K562 (cell line): ENCODE results near the gene DAD1. TPM values are rescaled to one million over a fixed set of nuclear protein-coding genes. Genes with fewer than 3 reads are reported as not detected.

Experiments
- ATAC-seq: fragments of 200-7000 bp; cut with Tn5 transposase; 3 replicates; pipeline ENCODE4 v1.9.1; 2020; ENCODE audit warnings: moderate library complexity
- BruUV-seq: library from RNA; stranded (reverse); fragments of 400-500 nt; replicated peaks from 2 replicates; lab custom pipeline; 2021; lab: Mats Ljungman, UMichigan
- CTCF ChIA-PET: fragments of 300-600 bp; formaldehyde crosslinking; extraction: SDS; loops from one replicate; lab custom pipeline; 2021; ENCODE audit warnings: low intra/inter-chr PET ratio; lab: Yijun Ruan, JAX
- POLR2A ChIA-PET: fragments of 300-600, 350-650 bp; sonication (Branson Sonifier 250); formaldehyde crosslinking; extraction: SDS; loops from one replicate; lab custom pipeline; 2021; ENCODE audit warnings: antibody characterized with exemption, inconsistent platforms; lab: Yijun Ruan, JAX
- DNase-seq, 4 experiments: peaks; one replicate each; pipeline versions ENCODE4 v3.0.0 to v3.0.0-alpha.2; 2011 to 2018; ENCODE audit warnings: low spot score in 3 of 4, mixed read lengths in 3 of 4; ENCODE audit errors: extremely low read depth in 1 of 4
- FAIRE-seq: peaks from 2 replicates; lab custom pipeline; 2011; peaks lifted over from hg19 to GRCh38; lab: Jason Lieb, UNC
- H2AFZ ChIP-seq: 2 replicates; pipeline ENCODE4 v1.6.0; 2011; ENCODE audit warnings: low read depth, low read length, control low read depth, inconsistent platforms
- H3K27ac ChIP-seq: fragments of 200-600 bp; 3 replicates; pipeline ENCODE4 v1.8.0; 2011; ENCODE audit warnings: low read depth, mild to moderate bottlenecking, control low read depth, inconsistent platforms, low read length, moderate library complexity, mixed read lengths; ENCODE audit errors: extremely low read depth
- H3K27me3 ChIP-seq, 2 experiments: fragments of 300-600 bp in 1 of 2; 2 replicates in 1 of 2; 3 replicates in 1 of 2; pipeline versions ENCODE4 v1.6.0 to v1.8.0; 2011; ENCODE audit warnings: inconsistent platforms in 2 of 2, low read length in 2 of 2, mild to moderate bottlenecking in 1 of 2, mixed read lengths in 1 of 2, moderate library complexity in 1 of 2; ENCODE audit not compliant: control insufficient read depth in 2 of 2, insufficient read depth in 2 of 2
- H3K36me3 ChIP-seq: fragments of 300-600 bp; 3 replicates; pipeline ENCODE4 v1.8.0; 2011; ENCODE audit warnings: mild to moderate bottlenecking, low read length, inconsistent platforms; ENCODE audit not compliant: control insufficient read depth, insufficient read depth
- H3K4me1 ChIP-seq, 2 experiments: fragments of 200-600 bp in 1 of 2; replicated peaks in 1 of 2; 2 replicates in 1 of 2; 3 replicates in 1 of 2; pipeline versions ENCODE4 v1.5.1 to v1.8.0; 2011; ENCODE audit warnings: inconsistent platforms in 2 of 2, low read length in 2 of 2, mild to moderate bottlenecking in 1 of 2, mixed read lengths in 1 of 2, moderate library complexity in 1 of 2; ENCODE audit not compliant: control insufficient read depth in 2 of 2, insufficient read depth in 2 of 2
- H3K4me2 ChIP-seq: 2 replicates; pipeline ENCODE4 v1.6.1; 2011; ENCODE audit warnings: low read length, control low read depth, inconsistent platforms, mixed read lengths; ENCODE audit not compliant: insufficient read depth
- H3K4me3 ChIP-seq: fragments of 200-600 bp; sonication (generic), shearing (Covaris generic); 2 replicates; pipeline ENCODE4 v1.5.1; 2016; ENCODE audit warnings: control low read depth, inconsistent platforms
- H3K79me2 ChIP-seq: fragments of 200-600 bp; 3 replicates; pipeline ENCODE4 v1.8.0; 2011; ENCODE audit warnings: low read length, inconsistent platforms; ENCODE audit not compliant: control insufficient read depth, insufficient read depth
- H3K9ac ChIP-seq, 2 experiments: 2 replicates each; pipeline versions ENCODE4 v1.6.0 to v1.6.1; 2011; ENCODE audit warnings: low read depth in 2 of 2, low read length in 2 of 2, control low read depth in 1 of 2, inconsistent platforms in 1 of 2, mild to moderate bottlenecking in 1 of 2, mixed read lengths in 1 of 2; ENCODE audit not compliant: insufficient read depth in 1 of 2
- H3K9me1 ChIP-seq: one replicate; pipeline ENCODE4 v1.6.0; 2011; ENCODE audit warnings: inconsistent platforms, mild to moderate bottlenecking, low read length, moderate library complexity; ENCODE audit not compliant: control insufficient read depth, insufficient read depth
- H3K9me3 ChIP-seq: replicated peaks from 2 replicates; pipeline ENCODE4 v1.5.1; 2011; ENCODE audit warnings: low read depth, low read length, inconsistent platforms; ENCODE audit not compliant: control insufficient read depth, insufficient read depth
- H4K20me1 ChIP-seq: replicated peaks from 2 replicates; pipeline ENCODE4 v1.6.1; 2011; ENCODE audit warnings: low read length, inconsistent platforms, mixed read lengths; ENCODE audit not compliant: control insufficient read depth, insufficient read depth
- ARID2 ChIP-seq: fragments of 450-650 bp; IDR thresholded peaks from 2 replicates; pipeline ENCODE4 v1.6.1; 2017; ENCODE audit warnings: antibody characterized with exemption, mild to moderate bottlenecking
- DNMT1 ChIP-seq: fragments of 450-650 bp; IDR thresholded peaks from 2 replicates; pipeline ENCODE4 v1.6.1; 2016; ENCODE audit warnings: antibody characterized with exemption, mild to moderate bottlenecking
- FOS ChIP-seq: IDR thresholded peaks from 3 replicates; pipeline ENCODE4 v1.6.1; 2011; ENCODE audit not compliant: insufficient read length; ENCODE audit errors: extremely low read depth
- FOSL1 ChIP-seq: fragments of 200-800 bp; sonication (Bioruptor generic); conservative IDR thresholded peaks from 2 replicates; pipeline ENCODE4 v1.6.1; 2016; ENCODE audit warnings: missing genetic modification characterization, missing compliant biosample characterization
- FOXA1 ChIP-seq: fragments of 450-650 bp; IDR thresholded peaks from 2 replicates; pipeline ENCODE4 v1.6.1; 2016; ENCODE audit warnings: mild to moderate bottlenecking, borderline replicate concordance
- HMG20A ChIP-seq: fragments of 450-650 bp; formaldehyde crosslinking; conservative IDR thresholded peaks from 2 replicates; pipeline ENCODE4 v1.4.0; 2020; ENCODE audit warnings: mild to moderate bottlenecking, mixed read lengths
- HNRNPL ChIP-seq: fragments of 200-400 bp; formaldehyde crosslinking; IDR thresholded peaks from 2 replicates; pipeline ENCODE4 v1.6.1; 2017; ENCODE audit warnings: low read depth, mild to moderate bottlenecking, low read length
- HNRNPLL ChIP-seq: fragments of 200-400 bp; formaldehyde crosslinking; IDR thresholded peaks from 2 replicates; pipeline ENCODE4 v1.6.1; 2017; ENCODE audit warnings: low read length, low read depth, mild to moderate bottlenecking; ENCODE audit not compliant: poor library complexity, severe bottlenecking
- MEIS2 ChIP-seq: fragments of 450-650 bp; IDR thresholded peaks from 2 replicates; pipeline ENCODE4 v1.6.1; 2014; ENCODE audit warnings: mild to moderate bottlenecking; ENCODE audit not compliant: partially characterized antibody
- PRDM10 ChIP-seq: fragments of 450-650 bp; IDR thresholded peaks from 2 replicates; pipeline ENCODE4 v1.6.1; 2018; ENCODE audit not compliant: partially characterized antibody
- RFX1 ChIP-seq: fragments of 450-650 bp; IDR thresholded peaks from 2 replicates; pipeline ENCODE4 v1.6.1; 2016; ENCODE audit warnings: mild to moderate bottlenecking, moderate library complexity
- SMARCA5 ChIP-seq: fragments of 450-650 bp; IDR thresholded peaks from 2 replicates; pipeline ENCODE4 v1.6.1; 2016
- ZBTB33 ChIP-seq: sonication (generic); formaldehyde crosslinking; IDR thresholded peaks from 2 replicates; pipeline ENCODE4 v1.8.1; 2023; ENCODE audit warnings: mild to moderate bottlenecking, missing genetic modification reagents
- ZBTB34 ChIP-seq: fragments of 250-450 bp; sonication (Bioruptor Pico); IDR thresholded peaks from 2 replicates; pipeline ENCODE4 v1.8.0; 2021; ENCODE audit warnings: mild to moderate bottlenecking, moderate library complexity
- WGBS: fragments of 100-300 bp; shearing (Covaris generic); methylation state at CpG from one replicate; pipeline ENCODE4 v1.1.6; 2016; ENCODE audit warnings: low coverage, mixed read lengths; ENCODE audit not compliant: insufficient coverage; ENCODE audit errors: missing lambda C conversion rate; 5-methylcytosine and 5-hydroxymethylcytosine counted together
- in situ Hi-C: fragments of 300-500 bp; cut with MboI; formaldehyde crosslinking; loops from 4 replicates; pipeline ENCODE4 v1.15.0; 2018; ENCODE audit warnings: inconsistent platforms, mixed read lengths
- intact Hi-C: fragments of 100-400 bp; cut with micrococcal nuclease; formaldehyde crosslinking; loops from 2 replicates; pipeline ENCODE4 v1.14.2; 2022
- polyA plus RNA-seq, 8 experiments: library from polyadenylated mRNA; depleted of rRNA in 4 of 8; stranded (reverse) in 5 of 8; unstranded in 3 of 8; fragments of >200 nt; fragmentation: Nextera tagmentation in 2 of 8; fragmentation: Illumina TruSeq in 1 of 8; extraction: Ambion mirVana in 2 of 8; extraction: Trizol in 1 of 8; gene quantifications; 2 replicates each; pipeline versions ENCODE4 v1.2.1 to v1.2.3, GENCODE V29; 2011 to 2014; ENCODE audit warnings: inconsistent platforms in 1 of 8, missing spikeins in 1 of 8
- total RNA-seq, 7 experiments: library from RNA; depleted of rRNA in 6 of 7; stranded (reverse); fragments of >200 nt in 6 of 7; fragmentation: Illumina TruSeq in 2 of 7; extraction: Trizol in 2 of 7; gene quantifications; 2 replicates each; pipeline versions ENCODE4 v1.2.1 to v1.2.3, GENCODE V29; 2011 to 2021; ENCODE audit warnings: low replicate concordance in 1 of 7

DAD1 gene
- total and polyA plus RNA-seq, 9 of the 15 experiments (the other 6 are each of a cell fraction or from before 2014, with no cell fraction given): 104 to 617 (median 222) TPM

GRCh38 chr14:22557846-22558220 is 31.2 kb downstream of the DAD1 start (continued):
- TF ChIP-seq PRDM10 (no peak), FOSL1 (tag) (no peak), RFX1 (no peak), SMARCA5 (no peak), HNRNPLL (no peak)

- Histone ChIP-seq H3K4me1 (peaks cover 32 to 42% of the 10 kb centered on the region in 2 experiments), H3K9me1 (no peaks in the 10 kb centered on the region), H3K9ac (peak overlapping the region; percentile 64 to 84), H3K27ac (peak overlapping the region; percentile 71), H3K4me3 (0 out of 2 replicates have a peak overlapping the region, but pooled peaks have one; percentile 21), H3K36me3 (no peaks in the 10 kb centered on the region), H3K9me3 (no peaks in the 10 kb centered on the region), H3K4me2 (peak overlapping the region; percentile 70), H2AFZ (peak overlapping the region; percentile 97), H4K20me1 (no peaks in the 10 kb centered on the region), H3K27me3 (no peaks in the 10 kb centered on the region), H3K79me2 (no peaks in the 10 kb centered on the region)
- FAIRE-seq (peak; percentile 72), DNase-seq (peak; percentile 80 to 88 (median 82)), ATAC-seq (peak; percentile 88)
- 19% methylated on average over 22 of the region's 28 CpGs for WGBS
- intact Hi-C loops: loop anchor here (1.0 to 10.0 kb wide), 5 partner anchors 13 to 296 kb away; partner anchors contain the start of gene OR6J1
- in situ Hi-C loops: loop anchor here (10.0 kb wide), 1 partner anchor 172 kb away; no protein-coding TSS in a partner anchor
- BruUV-seq: no TSS peak
- POLR2A ChIA-PET: interaction anchor here (0.6 kb wide), 1 partner anchor 43 kb away, joined by 4 read pairs; no protein-coding TSS in a partner anchor
- CTCF ChIA-PET: interaction anchor here (0.6 to 4.6 kb wide), 17 partner anchors 14 to 499 kb away, joined by 3 to 58 read pairs (median 4); partner anchors contain the start of genes AJUBA, OR6J1 and OXA1L
- TF ChIP-seq HNRNPL (no peak), MEIS2 (no peak), ARID2 (peak; percentile 85), DNMT1 (no peak), HMG20A (CRISPR knock-in tag) (no peak), FOS (no peak), ZBTB34 (CRISPR knock-in tag) (no peak), FOXA1 (no peak), ZBTB33 (CRISPR knock-in tag) (no peak)
Measured at GRCh38 chr14:22556990-22557623, 31.9 kb downstream of the DAD1 start.
